Activated CD4-positive, alpha-beta T cell treated with anti-CD3 and anti-CD28 coated beads for 24 hours (primary cell): ENCODE results near the gene MAPT.

Source experiments
- DNase-seq, 2 donors: peaks; one replicate each; pipeline ENCODE4 v3.0.0-alpha.2; 2020; ENCODE audit warnings: low read depth in 2 of 2

MAPT gene

GRCh38 chr17:45973099-45973780, 78.9 kb downstream of the MAPT start:
- DNase-seq, result no peak

GRCh38 chr17:45973946-45974859, 79.8 kb downstream of the MAPT start:
- DNase-seq, result no peak

- no peak for DNase-seq
Measured at GRCh38 chr17:45974916-45975630, 80.7 kb downstream of the MAPT start.

GRCh38 chr17:45975640-45976295, 81.4 kb downstream of the MAPT start:
- DNase-seq, result no peak

GRCh38 chr17:45976391-45976754, 82.0 kb downstream of the MAPT start:
- no peak for DNase-seq

- no peak for DNase-seq
Measured at GRCh38 chr17:45976755-45977505, 82.6 kb downstream of the MAPT start.

GRCh38 chr17:45977506-45977824, 83.1 kb downstream of the MAPT start:
- DNase-seq, result no peak

- DNase-seq, result no peak
Measured at GRCh38 chr17:45977976-45978626, 83.7 kb downstream of the MAPT start.

- DNase-seq, result no peak
Measured at GRCh38 chr17:45979137-45979536, 84.8 kb downstream of the MAPT start.

GRCh38 chr17:45980855-45981254, 86.5 kb downstream of the MAPT start:
- no peak for DNase-seq

- no peak for DNase-seq
Measured at GRCh38 chr17:45981306-45981705, 87.0 kb downstream of the MAPT start.

GRCh38 chr17:45982791-45983613, 88.6 kb downstream of the MAPT start:
- no peak for DNase-seq

- no peak for DNase-seq
Measured at GRCh38 chr17:45983614-45984310, 89.4 kb downstream of the MAPT start.

- no peak for DNase-seq
Measured at GRCh38 chr17:45984368-45984767, 90.0 kb downstream of the MAPT start.

- no peak for DNase-seq
Measured at GRCh38 chr17:45985447-45985846, 91.1 kb downstream of the MAPT start.

- DNase-seq, result no peak
Measured at GRCh38 chr17:45986056-45986455, 91.7 kb downstream of the MAPT start.

GRCh38 chr17:45987706-45988105, 93.4 kb downstream of the MAPT start:
- no peak for DNase-seq

GRCh38 chr17:45989759-45990158, 95.4 kb downstream of the MAPT start:
- no peak for DNase-seq

- no peak for DNase-seq
Measured at GRCh38 chr17:45990886-45991285, 96.5 kb downstream of the MAPT start.
